ENCODE results near the gene TBPL1.
A peak's percentile ranks its signal among the peaks of the same experiment; 100 is the strongest.
"Not testable (repeated sequence)": the region's sequence is repeated elsewhere in the genome, so short reads cannot be mapped to it uniquely, and the experiment has no call there.

The TBPL1 gene

DNA sequence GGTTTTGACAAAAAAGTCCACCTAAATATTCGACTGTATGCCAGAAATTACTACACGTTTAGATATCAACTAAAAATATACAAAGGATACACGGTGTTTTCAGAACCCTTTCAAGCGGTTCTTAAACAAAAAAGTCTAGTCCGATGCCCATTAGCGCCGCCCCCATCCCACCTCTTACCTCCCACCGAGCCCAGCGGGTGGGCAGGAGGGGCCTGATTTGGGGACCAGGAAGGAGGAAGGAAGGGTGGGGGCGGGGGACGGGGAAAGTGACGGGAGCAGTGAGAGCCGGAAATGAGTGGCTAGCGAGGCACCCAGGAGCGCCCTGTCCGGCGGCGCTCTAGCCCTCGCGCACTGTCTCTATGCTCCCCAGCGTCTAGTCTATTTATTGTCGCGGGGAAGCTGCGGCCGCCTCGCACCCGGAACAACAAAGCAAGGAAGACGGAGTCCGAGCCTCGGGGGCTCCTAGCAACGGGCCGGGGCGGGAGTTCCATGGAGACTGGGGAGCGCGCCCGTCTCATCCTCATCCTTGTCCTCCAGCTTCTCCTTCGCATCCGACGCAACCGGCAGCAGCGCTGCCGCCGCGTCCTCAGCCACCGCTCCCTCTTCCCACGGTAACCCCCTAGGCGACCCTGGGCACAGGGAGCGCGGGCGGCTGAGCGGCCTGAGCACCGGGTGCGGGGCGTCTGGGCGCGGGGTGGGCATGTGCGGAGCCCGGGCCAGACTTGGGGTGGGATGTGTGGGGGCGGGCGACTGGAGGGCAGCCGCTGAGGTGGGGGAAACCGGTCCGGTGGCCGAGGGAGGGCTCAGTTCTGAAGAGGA is at the start of gene TBPL1:
TSS of gene TBPL1 (plus strand) at position 410 of the 819 bp plus-strand sequence. CDS start 26,902 bp downstream, outside the sequence.
- peak; percentile 93 for DNase-seq (ENCODE audit: low read depth)
- H3K4me3 ChIP-seq (ENCODE audit: low read depth, low read length), result peak within 1 kb of the TSS; percentile 90

DNA sequence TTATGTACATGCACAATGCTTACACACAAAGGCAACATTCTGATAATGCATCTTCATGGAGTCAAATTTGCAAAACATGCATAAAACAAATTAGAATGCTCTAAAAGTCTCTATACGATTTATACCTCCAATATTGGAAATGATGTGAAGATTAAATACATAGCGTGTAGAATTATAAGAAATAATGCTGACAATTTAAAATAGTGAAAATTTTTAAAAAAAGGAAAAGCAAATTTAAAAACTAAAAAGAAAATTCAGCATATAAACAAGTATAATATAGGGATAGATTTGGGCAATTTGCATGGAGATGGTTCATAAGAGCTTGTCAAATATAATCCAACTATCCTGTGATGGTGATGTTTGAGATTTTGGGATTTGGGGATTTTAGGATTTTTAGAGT is 49.2 kb upstream of the TBPL1 start:
- DNase-seq (ENCODE audit: low read depth), result no peak
- H3K4me3 ChIP-seq (ENCODE audit: low read depth, low read length), result no peak overlapping the region

GRCh38 chr6:133906050-133906449 is 47.0 kb upstream of the TBPL1 start:
- DNase-seq (ENCODE audit: low read depth), result no peak
- no peak overlapping the region for H3K4me3 ChIP-seq (ENCODE audit: low read depth, low read length)

DNA sequence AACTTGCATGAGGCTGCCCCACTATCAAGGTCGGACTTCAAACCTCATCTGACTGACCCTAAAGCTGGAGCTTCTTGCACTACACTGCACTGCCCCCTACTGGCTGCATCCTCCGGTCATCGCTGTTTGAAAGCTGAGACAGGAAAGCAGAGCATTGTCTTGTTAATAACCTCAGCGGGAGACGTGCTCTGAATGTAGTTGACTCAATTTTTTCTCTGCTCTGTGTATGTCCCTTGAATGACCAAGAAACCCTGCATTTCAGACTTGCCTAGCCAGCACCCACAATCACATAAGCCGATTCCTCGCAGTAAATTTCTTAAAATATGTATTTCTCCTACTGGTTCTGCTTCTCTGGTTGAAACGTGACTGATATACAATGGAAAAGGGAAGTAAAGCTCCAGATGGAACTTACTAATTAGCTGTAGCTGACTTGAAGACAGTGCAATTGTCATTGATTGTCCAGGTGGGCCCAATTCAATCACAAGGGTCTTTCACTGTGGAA is 36.3 kb upstream of the TBPL1 start:
- no peak overlapping the region for H3K4me3 ChIP-seq (ENCODE audit: low read depth, low read length)
- DNase-seq (ENCODE audit: low read depth), result peak; percentile 69

DNA sequence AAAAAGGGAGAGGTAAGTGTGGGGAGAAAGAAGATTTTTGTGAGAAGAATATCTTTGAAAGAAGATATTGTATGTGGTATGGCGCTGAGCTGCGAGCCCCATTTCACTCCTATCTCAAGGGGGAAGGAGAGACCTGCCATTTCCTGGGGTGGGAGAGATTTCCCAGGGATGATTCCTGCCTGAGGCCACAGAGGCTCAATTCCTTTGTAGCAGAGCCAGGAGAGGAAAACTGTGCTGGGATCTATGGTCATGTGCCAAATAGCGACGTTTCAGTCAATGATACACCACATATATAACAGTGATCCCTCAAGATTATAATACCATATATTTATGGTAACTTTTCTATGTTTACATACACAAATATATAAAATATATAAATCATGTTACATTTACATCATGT is 35.2 kb upstream of the TBPL1 start:
- DNase-seq (ENCODE audit: low read depth), result no peak
- H3K4me3 ChIP-seq (ENCODE audit: low read depth, low read length), result no peak overlapping the region

- no peak overlapping the region for H3K4me3 ChIP-seq (ENCODE audit: low read depth, low read length)
- no peak for DNase-seq (ENCODE audit: low read depth)
Measured at GRCh38 chr6:133918208-133918930, 34.7 kb upstream of the TBPL1 start.

GRCh38 chr6:133919362-133919761 is 33.7 kb upstream of the TBPL1 start:
- H3K4me3 ChIP-seq (ENCODE audit: low read depth, low read length), result no peak overlapping the region
- no peak for DNase-seq (ENCODE audit: low read depth)

GRCh38 chr6:133921249-133921859 is 31.7 kb upstream of the TBPL1 start:
- no peak overlapping the region for H3K4me3 ChIP-seq (ENCODE audit: low read depth, low read length)
- DNase-seq (ENCODE audit: low read depth), result peak; percentile 28

DNA sequence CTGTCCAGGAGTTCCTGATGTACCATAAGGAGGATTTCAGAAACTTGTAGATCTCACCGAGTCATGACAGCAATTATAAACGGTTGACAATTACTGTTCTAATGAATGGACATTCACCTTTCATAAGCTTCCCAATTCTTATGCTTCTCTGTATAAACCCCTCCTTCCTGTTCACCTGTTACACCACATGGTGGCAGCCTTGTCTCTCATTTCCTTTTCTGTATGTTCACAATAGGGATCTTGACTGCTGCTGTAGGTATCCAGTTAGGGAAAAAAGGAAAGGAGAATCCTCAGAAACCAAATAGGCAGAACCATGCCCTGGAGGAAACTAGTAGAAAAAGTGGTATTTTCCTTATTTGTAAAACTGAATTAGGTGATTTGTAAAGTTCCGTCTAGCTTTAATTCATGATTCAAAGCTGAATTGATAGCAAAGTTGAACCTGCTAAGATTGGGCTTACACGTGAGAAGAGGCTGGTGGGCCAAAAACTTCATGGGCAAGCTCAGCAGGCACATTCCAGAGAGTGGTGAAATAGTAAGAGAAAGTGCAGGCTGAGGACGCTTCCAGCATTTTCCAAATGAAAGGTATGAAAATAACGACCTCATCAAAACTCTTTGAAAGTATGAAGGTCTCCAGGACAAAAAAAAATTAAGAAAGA is 29.0 kb upstream of the TBPL1 start:
- H3K4me3 ChIP-seq (ENCODE audit: low read depth, low read length), result no peak overlapping the region
- DNase-seq (ENCODE audit: low read depth), result peak; percentile 41

DNA sequence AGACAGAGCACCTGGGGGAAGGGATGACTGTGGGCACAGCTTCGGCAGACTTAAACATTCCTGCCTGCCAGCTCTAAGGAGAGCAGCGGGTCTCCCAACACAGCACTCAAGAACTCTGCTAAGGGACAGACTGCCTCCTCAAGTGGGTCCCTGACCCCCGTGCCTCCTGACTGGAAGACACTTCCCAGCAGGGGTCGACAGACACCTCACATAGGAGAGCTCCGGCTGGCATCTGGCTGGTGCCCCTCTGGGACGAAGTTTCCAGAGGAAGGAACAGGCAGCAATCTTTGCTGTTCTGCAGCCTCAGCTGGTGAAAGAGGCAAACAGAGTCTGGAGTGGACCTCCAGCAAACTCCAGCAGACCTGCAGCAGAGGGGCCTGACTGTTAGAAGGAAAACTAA is 21.8 kb upstream of the TBPL1 start:
- not testable (repeated sequence) for DNase-seq (ENCODE audit: low read depth); H3K4me3 ChIP-seq (ENCODE audit: low read depth, low read length)

DNA sequence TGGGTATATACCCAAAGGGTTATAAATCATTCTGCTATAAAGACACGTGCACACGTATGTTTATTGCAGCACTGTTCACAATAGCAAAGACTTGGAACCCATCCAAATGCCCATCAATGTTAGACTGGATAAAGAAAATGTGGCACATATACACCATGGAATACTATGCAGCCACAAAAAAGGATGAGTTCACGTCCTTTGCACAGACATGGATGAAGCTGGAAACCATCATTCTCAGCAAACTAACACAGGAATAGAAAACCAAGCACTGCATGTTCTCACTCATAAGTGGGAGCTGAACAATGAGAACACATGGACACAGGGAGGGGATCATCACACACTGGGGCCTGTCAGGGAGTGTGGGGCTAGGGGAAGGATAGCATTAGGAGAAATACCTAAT is 16.7 kb upstream of the TBPL1 start:
- not testable (repeated sequence) for H3K4me3 ChIP-seq (ENCODE audit: low read depth, low read length); DNase-seq (ENCODE audit: low read depth)

DNA sequence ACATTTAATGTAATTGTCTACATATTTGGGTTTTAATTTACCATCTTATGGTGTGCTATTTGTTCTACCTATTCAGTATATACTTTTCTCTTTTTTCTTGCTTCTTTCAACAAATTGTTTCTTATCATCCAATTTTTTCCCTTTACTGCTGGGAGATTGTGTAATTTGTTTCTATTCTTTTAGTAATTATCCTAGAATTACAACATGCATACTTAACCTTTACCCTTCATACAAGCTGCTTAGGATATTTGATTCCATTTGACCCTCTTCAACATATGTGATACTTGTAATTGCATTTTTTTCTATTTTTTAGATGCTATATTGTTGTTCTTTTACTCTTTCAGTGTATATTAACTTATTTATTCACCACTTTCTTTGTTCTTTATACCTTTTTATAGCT is 15.1 kb upstream of the TBPL1 start:
- no peak overlapping the region for H3K4me3 ChIP-seq (ENCODE audit: low read depth, low read length)
- DNase-seq (ENCODE audit: low read depth), result no peak

- no peak for DNase-seq (ENCODE audit: low read depth)
- no peak overlapping the region for H3K4me3 ChIP-seq (ENCODE audit: low read depth, low read length)
Measured at GRCh38 chr6:133938533-133938932, 14.5 kb upstream of the TBPL1 start.

DNA sequence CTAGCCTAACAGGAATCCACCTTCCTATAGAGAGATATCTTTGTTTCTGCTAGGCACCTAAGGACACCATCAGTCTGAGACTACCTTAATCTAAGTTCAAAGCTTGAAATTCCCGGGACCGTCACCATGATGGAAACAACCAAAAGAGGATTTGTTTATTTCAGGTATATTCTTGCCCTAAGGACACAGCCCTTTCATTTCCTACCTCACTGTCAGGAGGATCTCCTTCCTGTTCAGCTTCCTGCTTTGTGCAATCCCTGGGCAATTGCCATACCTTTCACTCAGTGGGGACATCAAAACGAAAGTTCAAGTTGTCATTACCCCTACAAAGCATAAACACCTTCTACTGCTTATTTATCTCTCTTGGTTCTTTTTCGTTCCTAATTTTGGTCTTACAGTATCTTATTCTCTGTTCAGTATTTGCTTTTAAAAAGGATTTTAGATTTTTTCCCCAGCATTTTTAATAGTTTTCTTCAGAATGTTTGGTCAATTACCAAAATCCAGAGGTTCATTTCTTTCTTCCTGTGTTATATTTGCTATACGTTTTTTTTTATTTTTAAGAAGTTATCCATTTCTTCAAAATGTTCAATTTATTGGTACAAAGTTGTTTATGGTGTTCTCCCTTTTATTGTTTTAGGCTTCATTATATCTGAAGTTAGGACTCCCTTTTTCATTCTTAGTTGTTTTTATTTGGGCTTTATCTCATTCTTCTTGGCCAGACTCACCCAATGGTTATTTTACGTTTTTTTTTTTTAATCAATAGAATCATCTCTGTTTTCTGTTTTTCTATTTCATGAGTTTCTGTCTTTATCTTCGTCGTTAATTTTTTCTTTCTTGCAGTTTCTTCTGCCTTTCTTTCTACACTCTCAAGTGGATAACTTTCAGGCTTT is 13.0 kb upstream of the TBPL1 start:
- no peak for DNase-seq (ENCODE audit: low read depth)
- no peak overlapping the region for H3K4me3 ChIP-seq (ENCODE audit: low read depth, low read length)

DNA sequence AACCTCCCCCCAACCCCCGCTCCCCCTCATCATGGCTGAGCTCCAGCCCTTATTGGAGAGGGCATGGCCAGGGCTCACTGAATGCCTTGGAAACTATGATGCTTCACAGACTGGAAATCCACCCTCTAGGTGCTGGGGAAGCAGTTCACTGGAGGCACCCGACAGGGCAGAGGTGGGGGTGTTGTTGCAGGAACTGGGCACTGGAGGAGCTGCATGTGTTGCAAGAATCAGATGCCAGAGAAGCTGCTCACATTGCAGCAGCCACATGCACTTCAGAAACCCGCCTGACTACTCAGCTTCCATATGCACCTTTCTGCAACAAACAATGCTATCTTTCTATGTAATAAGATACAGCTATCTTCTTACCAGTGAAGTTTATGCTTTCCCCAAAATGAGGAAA is 7.9 kb upstream of the TBPL1 start:
- no peak overlapping the region for H3K4me3 ChIP-seq (ENCODE audit: low read depth, low read length)

GRCh38 chr6:133947302-133947900 is 5.6 kb upstream of the TBPL1 start:
- no peak overlapping the region for H3K4me3 ChIP-seq (ENCODE audit: low read depth, low read length)
- no peak for DNase-seq (ENCODE audit: low read depth)

More for the DNA sequence above, 7.9 kb upstream of the TBPL1 start:
- no peak for DNase-seq (ENCODE audit: low read depth)

- H3K4me3 ChIP-seq (ENCODE audit: low read depth, low read length), result no peak overlapping the region
- no peak for DNase-seq (ENCODE audit: low read depth)
Measured at GRCh38 chr6:133948472-133948871, 4.6 kb upstream of the TBPL1 start.

DNA sequence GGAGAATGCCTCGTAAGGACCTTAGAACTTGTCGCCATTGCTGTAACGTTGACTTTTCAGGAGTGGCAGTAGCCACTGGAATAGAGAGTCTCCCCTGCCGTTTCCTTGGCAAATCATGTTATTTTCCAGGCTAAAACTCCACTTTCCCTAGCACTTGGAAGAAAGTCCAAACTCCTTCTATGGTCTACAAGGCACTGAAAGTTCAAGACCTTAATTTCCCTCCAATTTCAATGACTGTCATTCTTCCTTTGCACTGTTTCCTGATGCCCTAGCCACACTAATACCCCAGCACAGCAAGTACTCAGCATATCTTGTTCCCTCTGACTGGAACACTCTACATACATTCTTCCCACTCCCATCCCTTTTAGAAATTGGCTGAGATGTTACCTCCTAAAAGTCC is 1.8 kb upstream of the TBPL1 start:
- H3K4me3 ChIP-seq (ENCODE audit: low read depth, low read length), result peak overlapping the region; percentile 90
- DNase-seq (ENCODE audit: low read depth), result no peak

All from skeletal muscle cell (primary cell).